Astrocyte of the spinal cord (primary cell): ENCODE results near the gene MTHFD2.

Experiments used
- DNase-seq: peaks from one replicate; pipeline ENCODE4 v3.0.0; 2011; ENCODE audit warnings: low read depth, low spot score
- H3K4me3 ChIP-seq: 2 replicates; pipeline ENCODE4 v1.5.1; 2011; ENCODE audit warnings: low read depth, mild to moderate bottlenecking, low read length, moderate library complexity
- in situ Hi-C: cut with HindIII; loops from 2 replicates; pipeline ENCODE4 v1.10.0; 2017; ENCODE audit warnings: low sequenced_read_pairs
- TF ChIP-seq, protein P1 (sequence below): IDR thresholded peaks from 2 replicates; pipeline ENCODE4 v1.5.1; 2012; ENCODE audit warnings: low read depth, mild to moderate bottlenecking, low read length, inconsistent platforms

MTHFD2 gene

GRCh38 chr2:74198461-74199274 lies at the start of gene MTHFD2:
TSS of gene MTHFD2 (plus strand) at chr2:74198615. CDS start at chr2:74198642, 27 bp downstream.
- in situ Hi-C loops, result no loop called here
- TF ChIP-seq, protein P1, sequence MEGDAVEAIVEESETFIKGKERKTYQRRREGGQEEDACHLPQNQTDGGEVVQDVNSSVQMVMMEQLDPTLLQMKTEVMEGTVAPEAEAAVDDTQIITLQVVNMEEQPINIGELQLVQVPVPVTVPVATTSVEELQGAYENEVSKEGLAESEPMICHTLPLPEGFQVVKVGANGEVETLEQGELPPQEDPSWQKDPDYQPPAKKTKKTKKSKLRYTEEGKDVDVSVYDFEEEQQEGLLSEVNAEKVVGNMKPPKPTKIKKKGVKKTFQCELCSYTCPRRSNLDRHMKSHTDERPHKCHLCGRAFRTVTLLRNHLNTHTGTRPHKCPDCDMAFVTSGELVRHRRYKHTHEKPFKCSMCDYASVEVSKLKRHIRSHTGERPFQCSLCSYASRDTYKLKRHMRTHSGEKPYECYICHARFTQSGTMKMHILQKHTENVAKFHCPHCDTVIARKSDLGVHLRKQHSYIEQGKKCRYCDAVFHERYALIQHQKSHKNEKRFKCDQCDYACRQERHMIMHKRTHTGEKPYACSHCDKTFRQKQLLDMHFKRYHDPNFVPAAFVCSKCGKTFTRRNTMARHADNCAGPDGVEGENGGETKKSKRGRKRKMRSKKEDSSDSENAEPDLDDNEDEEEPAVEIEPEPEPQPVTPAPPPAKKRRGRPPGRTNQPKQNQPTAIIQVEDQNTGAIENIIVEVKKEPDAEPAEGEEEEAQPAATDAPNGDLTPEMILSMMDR, result peak; percentile 84
- peak; percentile 98 for DNase-seq

DNA sequence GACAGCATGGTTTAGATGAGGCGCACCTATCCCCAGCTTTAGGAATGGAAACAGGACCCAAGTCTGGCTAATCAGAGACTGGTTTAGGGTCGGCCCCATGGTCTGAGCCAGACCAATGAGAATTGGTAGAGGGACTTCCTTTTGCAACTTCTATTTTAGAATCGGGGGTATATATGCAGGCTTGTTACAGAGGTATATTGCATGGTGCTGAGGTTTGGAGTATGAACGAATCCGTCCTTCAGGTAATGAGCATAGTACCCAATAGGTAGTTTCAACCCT lies 49.2 kb upstream of the MTHFD2 start:
- TF ChIP-seq, protein P1, result no peak
- no peak overlapping the region for H3K4me3 ChIP-seq
- in situ Hi-C loops, result no loop called here
- no peak for DNase-seq

More at GRCh38 chr2:74198461-74199274, at the start of gene MTHFD2:
- H3K4me3 ChIP-seq, result peak within 1 kb of the TSS; percentile 94

GRCh38 chr2:74149570-74150319 lies 48.7 kb upstream of the MTHFD2 start:
- H3K4me3 ChIP-seq, result no peak overlapping the region
- no peak for DNase-seq
- TF ChIP-seq, protein P1, result no peak
- in situ Hi-C loops, result no loop called here

DNA sequence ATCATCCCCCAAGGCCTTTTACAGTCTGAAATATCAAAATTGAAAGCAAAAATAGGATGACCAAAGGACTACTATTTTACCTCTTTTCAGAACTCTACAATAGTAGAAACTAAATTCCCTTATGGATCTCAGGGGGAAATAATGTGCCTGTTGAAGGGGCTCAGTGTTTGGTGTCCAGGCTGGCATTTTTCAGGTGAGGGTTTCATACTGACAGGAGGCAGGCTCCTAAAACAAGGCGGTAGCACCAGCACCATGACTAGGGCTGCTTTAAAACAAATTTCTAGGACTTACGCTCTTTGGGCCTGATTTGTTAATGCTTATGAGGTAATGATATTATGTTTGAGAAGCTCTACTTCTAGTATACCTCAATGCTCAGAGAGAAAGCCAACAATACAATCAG lies 45.5 kb upstream of the MTHFD2 start:
- no peak overlapping the region for H3K4me3 ChIP-seq
- DNase-seq, result no peak
- TF ChIP-seq, protein P1, result no peak
- in situ Hi-C loops, result no loop called here

DNA sequence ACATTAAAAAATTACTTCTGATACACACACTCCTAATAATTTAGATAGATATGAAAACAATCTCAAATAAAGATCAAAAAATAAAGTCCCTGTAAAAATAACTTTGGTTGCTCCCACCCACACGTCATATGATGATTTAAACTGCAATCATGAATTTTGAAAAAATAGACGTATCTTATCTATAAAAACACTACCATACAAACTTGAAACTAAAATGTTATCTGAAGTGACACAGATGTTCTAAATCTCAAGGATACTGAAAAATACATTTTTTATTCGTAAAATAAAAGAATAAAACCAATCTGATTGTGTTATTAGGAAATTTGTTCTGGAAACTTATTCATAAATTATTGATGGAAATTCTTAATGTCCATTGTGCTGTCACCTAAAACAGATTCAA lies 42.6 kb upstream of the MTHFD2 start:
- DNase-seq, result no peak
- TF ChIP-seq, protein P1, result no peak
- in situ Hi-C loops, result no loop called here
- H3K4me3 ChIP-seq, result no peak overlapping the region

GRCh38 chr2:74162951-74163350 lies 35.5 kb upstream of the MTHFD2 start:
- no peak for DNase-seq
- H3K4me3 ChIP-seq, result no peak overlapping the region
- TF ChIP-seq, protein P1, result no peak
- in situ Hi-C loops, result no loop called here
